Left ventricle myocardium inferior (tissue), 1 donor: ENCODE data around the gene MED10. TPM values are rescaled to one million over a fixed set of nuclear protein-coding genes. Genes with fewer than 3 reads are reported as not detected.

Experiments used
- DNase-seq: peaks from one replicate; pipeline ENCODE4 v3.0.0-alpha.2; 2020
- H3K27ac ChIP-seq: fragments of 200-600 bp; replicated peaks from 2 replicates; pipeline ENCODE4 v1.8.0; 2021
- H3K27me3 ChIP-seq: fragments of 200-600 bp; 2 replicates; pipeline ENCODE4 v1.8.0; 2021; ENCODE audit warnings: low read depth
- H3K36me3 ChIP-seq: fragments of 200-600 bp; 2 replicates; pipeline ENCODE4 v1.8.0; 2021
- H3K4me1 ChIP-seq: fragments of 200-600 bp; 2 replicates; pipeline ENCODE4 v1.8.0; 2021
- H3K4me3 ChIP-seq: fragments of 200-600 bp; 2 replicates; pipeline ENCODE4 v1.8.0; 2021; ENCODE audit warnings: mild to moderate bottlenecking, moderate library complexity
- H3K9me3 ChIP-seq: fragments of 200-600 bp; replicated peaks from 2 replicates; pipeline ENCODE4 v1.8.0; 2021
- CTCF ChIP-seq: fragments of 200-600 bp; IDR thresholded peaks from 2 replicates; pipeline ENCODE4 v1.8.0; 2021; ENCODE audit warnings: antibody characterized with exemption, mild to moderate bottlenecking, borderline replicate concordance
- intact Hi-C: fragments of 100-400 bp; cut with micrococcal nuclease; formaldehyde crosslinking; loops from one replicate; pipeline ENCODE4 v1.11.0; 2022
- total RNA-seq: library from RNA; stranded (reverse); fragmentation: NEBNext Ultra II Directional; extraction: Animal tissue kit (Norgen Biotek cat#: 25700); gene quantifications from one replicate; pipeline ENCODE4 v1.2.1, GENCODE V29; 2021
- donor health status: DM: no; HTN: yes; CAD: no; lungs with severe emphysema.

The MED10 gene
- total RNA-seq, 1 donor from 2014 or later, result 26.3 TPM

GRCh38 chr5:6347165-6347564 lies 31.2 kb downstream of the MED10 start:
- no peak for DNase-seq
- no peak for TF ChIP-seq CTCF
- Histone ChIP-seq H3K4me3 (no peak overlapping the region), H3K4me1 (no peaks in the 10 kb centered on the region), H3K9me3 (no peaks in the 10 kb centered on the region), H3K27me3 (no peaks in the 10 kb centered on the region), H3K27ac (no peak overlapping the region), H3K36me3 (no peaks in the 10 kb centered on the region)
- intact Hi-C loops, result no loop called here

GRCh38 chr5:6344593-6344989 lies 33.8 kb downstream of the MED10 start:
- Histone ChIP-seq H3K9me3 (no peaks in the 10 kb centered on the region), H3K4me3 (no peak overlapping the region), H3K27ac (no peak overlapping the region), H3K4me1 (no peaks in the 10 kb centered on the region), H3K36me3 (no peaks in the 10 kb centered on the region), H3K27me3 (no peaks in the 10 kb centered on the region)
- intact Hi-C loops, result no loop called here
- no peak for DNase-seq
- no peak for TF ChIP-seq CTCF

- Histone ChIP-seq H3K27me3 (no peaks in the 10 kb centered on the region), H3K27ac (no peak overlapping the region), H3K4me3 (no peak overlapping the region), H3K4me1 (no peaks in the 10 kb centered on the region), H3K9me3 (no peaks in the 10 kb centered on the region), H3K36me3 (peaks cover under 1% of the 10 kb centered on the region)
- no peak for DNase-seq
- intact Hi-C loops, result no loop called here
- TF ChIP-seq CTCF, result no peak
These were observed 34.3 kb downstream of the MED10 start for GRCh38 chr5:6343951-6344592.

- Histone ChIP-seq H3K9me3 (no peaks in the 10 kb centered on the region), H3K27ac (no peak overlapping the region), H3K36me3 (peaks cover 4% of the 10 kb centered on the region), H3K27me3 (no peaks in the 10 kb centered on the region), H3K4me3 (no peak overlapping the region), H3K4me1 (no peaks in the 10 kb centered on the region)
- no peak for TF ChIP-seq CTCF
- intact Hi-C loops, result no loop called here
- DNase-seq, result no peak
These were observed 35.5 kb downstream of the MED10 start for GRCh38 chr5:6342689-6343315.

- H3K4me3 ChIP-seq, result no peak overlapping the region
- H3K27ac ChIP-seq, result no peak overlapping the region
- no peak for TF ChIP-seq CTCF
- intact Hi-C loops, result no loop called here
- no peaks in the 10 kb centered on the region for H3K9me3 ChIP-seq
- no peaks in the 10 kb centered on the region for H3K4me1 ChIP-seq
- no peaks in the 10 kb centered on the region for H3K27me3 ChIP-seq
- peaks cover 5% of the 10 kb centered on the region for H3K36me3 ChIP-seq
- no peak for DNase-seq
These were observed 38.2 kb downstream of the MED10 start for GRCh38 chr5:6340100-6340499.
